ENCODE data around the gene PIH1D1. TPM values are rescaled to one million over a fixed set of nuclear protein-coding genes. Genes with fewer than 3 reads are reported as not detected.

The PIH1D1 gene
- total RNA-seq, 2 donors from 2014 or later = 60.2 to 95.4 TPM

GRCh38 chr19:49468746-49469447, 17.3 kb upstream of the PIH1D1 start:
- peak; percentile 24 for ATAC-seq (ENCODE audit: insufficient number of reproducible peaks, low FRiP score, low read depth)
- H3K27me3 ChIP-seq (replicated peaks; ENCODE audit: insufficient read depth) = no peaks in the 10 kb centered on the region
- no peaks in the 10 kb centered on the region for H3K9me3 ChIP-seq
- TF ChIP-seq, protein P1, sequence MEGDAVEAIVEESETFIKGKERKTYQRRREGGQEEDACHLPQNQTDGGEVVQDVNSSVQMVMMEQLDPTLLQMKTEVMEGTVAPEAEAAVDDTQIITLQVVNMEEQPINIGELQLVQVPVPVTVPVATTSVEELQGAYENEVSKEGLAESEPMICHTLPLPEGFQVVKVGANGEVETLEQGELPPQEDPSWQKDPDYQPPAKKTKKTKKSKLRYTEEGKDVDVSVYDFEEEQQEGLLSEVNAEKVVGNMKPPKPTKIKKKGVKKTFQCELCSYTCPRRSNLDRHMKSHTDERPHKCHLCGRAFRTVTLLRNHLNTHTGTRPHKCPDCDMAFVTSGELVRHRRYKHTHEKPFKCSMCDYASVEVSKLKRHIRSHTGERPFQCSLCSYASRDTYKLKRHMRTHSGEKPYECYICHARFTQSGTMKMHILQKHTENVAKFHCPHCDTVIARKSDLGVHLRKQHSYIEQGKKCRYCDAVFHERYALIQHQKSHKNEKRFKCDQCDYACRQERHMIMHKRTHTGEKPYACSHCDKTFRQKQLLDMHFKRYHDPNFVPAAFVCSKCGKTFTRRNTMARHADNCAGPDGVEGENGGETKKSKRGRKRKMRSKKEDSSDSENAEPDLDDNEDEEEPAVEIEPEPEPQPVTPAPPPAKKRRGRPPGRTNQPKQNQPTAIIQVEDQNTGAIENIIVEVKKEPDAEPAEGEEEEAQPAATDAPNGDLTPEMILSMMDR (IDR thresholded peaks at IDR 0.05) = no peak
- DNase-seq (ENCODE audit: low spot score) = peak; percentile 31
- H3K27ac ChIP-seq = peak overlapping the region in 1 of 2 donors; percentile 11
- no peak overlapping the region for H3K4me3 ChIP-seq
- H3K4me1 ChIP-seq (ENCODE audit: control insufficient read depth in 1 of 2, low read depth in 2 of 2) = peaks cover 4 to 7% of the 10 kb centered on the region in 2 donors
- no peaks in the 10 kb centered on the region for H3K36me3 ChIP-seq

DNA sequence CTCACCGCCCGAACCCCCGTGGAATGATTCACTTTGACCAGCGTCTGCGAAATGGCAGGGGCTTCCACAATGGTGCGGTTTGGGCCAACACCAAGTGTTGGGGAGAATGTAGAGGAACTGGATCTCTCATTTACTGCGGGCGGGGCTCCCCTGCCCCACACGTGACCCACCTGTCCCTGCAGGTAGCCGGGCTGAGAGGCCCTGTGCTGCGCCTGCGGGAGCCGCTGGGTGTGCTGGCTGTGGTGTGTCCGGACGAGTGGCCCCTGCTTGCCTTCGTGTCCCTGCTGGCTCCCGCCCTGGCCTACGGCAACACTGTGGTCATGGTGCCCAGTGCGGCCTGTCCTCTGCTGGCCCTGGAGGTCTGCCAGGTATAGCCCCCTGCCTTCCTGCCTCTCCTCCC, 16.6 kb upstream of the PIH1D1 start:
- ATAC-seq (ENCODE audit: insufficient number of reproducible peaks, low FRiP score, low read depth) (no peak), DNase-seq (ENCODE audit: low spot score) (no peak)
- Histone ChIP-seq H3K4me3 (no peak overlapping the region), H3K36me3 (no peaks in the 10 kb centered on the region), H3K4me1 (ENCODE audit: control insufficient read depth in 1 of 2, low read depth in 2 of 2) (no peaks in the 10 kb centered on the region), H3K9me3 (no peaks in the 10 kb centered on the region), H3K27me3 (replicated peaks; ENCODE audit: insufficient read depth) (no peaks in the 10 kb centered on the region), H3K27ac (peak overlapping the region in 1 of 2 donors; percentile 11)
- TF ChIP-seq, protein P1 (IDR thresholded peaks at IDR 0.05) = no peak

DNA sequence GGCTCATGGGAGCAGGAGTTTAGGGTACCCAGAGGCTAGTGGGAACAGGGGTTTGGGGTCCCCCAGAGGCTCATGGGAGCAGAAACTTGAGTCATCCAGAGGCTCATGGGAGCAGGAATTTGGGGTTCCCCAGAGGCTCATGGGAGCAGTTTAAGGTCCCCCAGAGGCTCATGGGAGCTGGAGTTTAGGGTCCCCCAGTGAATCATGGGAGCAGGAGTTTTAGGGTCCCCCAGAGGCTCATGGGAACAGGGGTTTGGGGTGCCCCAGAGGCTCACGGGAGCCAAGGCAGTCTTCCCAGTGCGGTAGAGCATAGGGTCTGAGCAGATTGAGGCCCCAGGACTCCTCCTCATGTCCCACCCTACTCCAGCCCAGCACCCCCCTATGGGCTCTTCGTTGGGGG, 13.8 kb upstream of the PIH1D1 start:
- no peaks in the 10 kb centered on the region for H3K27me3 ChIP-seq (replicated peaks; ENCODE audit: insufficient read depth)
- ATAC-seq (ENCODE audit: insufficient number of reproducible peaks, low FRiP score, low read depth) (no peak), DNase-seq (ENCODE audit: low spot score) (no peak)
- TF ChIP-seq, protein P1 (IDR thresholded peaks at IDR 0.05) = no peak
- no peak overlapping the region for H3K4me3 ChIP-seq
- no peaks in the 10 kb centered on the region for H3K9me3 ChIP-seq
- peaks cover 4% of the 10 kb centered on the region for H3K36me3 ChIP-seq
- no peaks in the 10 kb centered on the region for H3K4me1 ChIP-seq (ENCODE audit: control insufficient read depth in 1 of 2, low read depth in 2 of 2)
- no peak overlapping the region for H3K27ac ChIP-seq

- H3K36me3 ChIP-seq = peaks cover 11% of the 10 kb centered on the region
- no peaks in the 10 kb centered on the region for H3K9me3 ChIP-seq
- TF ChIP-seq, protein P1 (IDR thresholded peaks at IDR 0.05) = no peak
- H3K27ac ChIP-seq = no peak overlapping the region
- no peak overlapping the region for H3K4me3 ChIP-seq
- ATAC-seq (ENCODE audit: insufficient number of reproducible peaks, low FRiP score, low read depth) (no peak), DNase-seq (ENCODE audit: low spot score) (no peak)
- no peaks in the 10 kb centered on the region for H3K27me3 ChIP-seq (replicated peaks; ENCODE audit: insufficient read depth)
- H3K4me1 ChIP-seq (ENCODE audit: control insufficient read depth in 1 of 2, low read depth in 2 of 2) = no peaks in the 10 kb centered on the region
Observed at GRCh38 chr19:49463960-49464740, 12.5 kb upstream of the PIH1D1 start.

- ATAC-seq (ENCODE audit: insufficient number of reproducible peaks, low FRiP score, low read depth) (no peak), DNase-seq (ENCODE audit: low spot score) (no peak)
- H3K27me3 ChIP-seq (replicated peaks; ENCODE audit: insufficient read depth) = no peaks in the 10 kb centered on the region
- no peaks in the 10 kb centered on the region for H3K4me1 ChIP-seq (ENCODE audit: control insufficient read depth in 1 of 2, low read depth in 2 of 2)
- H3K27ac ChIP-seq = no peak overlapping the region
- TF ChIP-seq, protein P1 (IDR thresholded peaks at IDR 0.05) = no peak
- H3K9me3 ChIP-seq = no peaks in the 10 kb centered on the region
- peaks cover 11% of the 10 kb centered on the region for H3K36me3 ChIP-seq
- H3K4me3 ChIP-seq = no peak overlapping the region
Observed at GRCh38 chr19:49462492-49462891, 10.9 kb upstream of the PIH1D1 start.
